Smooth muscle cell (in vitro differentiated cells): ENCODE data around the gene UNC45B. TPM values are rescaled to one million over a fixed set of nuclear protein-coding genes. Genes with fewer than 3 reads are reported as not detected.

Experiments used
- DNase-seq: peaks from one replicate; lab custom pipeline; 2025; ENCODE audit not compliant: unreplicated experiment; lab: John Stamatoyannopoulos, UW
- H2AFZ ChIP-seq: fragments of 200-600 bp; sonication (generic); 2 replicates; pipeline ENCODE4 v1.6.0; 2016; ENCODE audit warnings: antibody characterized with exemption, low read depth, mild to moderate bottlenecking
- H3F3A ChIP-seq: fragments of 200-600 bp; sonication (generic); 2 replicates; pipeline ENCODE4 v1.6.0; 2017; ENCODE audit warnings: antibody characterized with exemption, low read depth
- H3K27ac ChIP-seq: fragments of 200-600 bp; sonication (generic); 2 replicates; pipeline ENCODE4 v1.5.1; 2016; ENCODE audit warnings: low read depth, mild to moderate bottlenecking
- H3K27me3 ChIP-seq: fragments of 200-600 bp; sonication (generic); 2 replicates; pipeline ENCODE4 v1.6.1; 2016; ENCODE audit warnings: low read depth, mild to moderate bottlenecking
- H3K36me3 ChIP-seq: fragments of 200-600 bp; sonication (generic); 2 replicates; pipeline ENCODE4 v1.5.1; 2016; ENCODE audit warnings: low read depth
- H3K4me1 ChIP-seq: fragments of 200-600 bp; sonication (generic); 2 replicates; pipeline ENCODE4 v1.5.1; 2016; ENCODE audit warnings: low read depth
- H3K4me2 ChIP-seq: fragments of 200-600 bp; sonication (generic); 2 replicates; pipeline ENCODE4 v1.6.0; 2016; ENCODE audit warnings: mild to moderate bottlenecking
- H3K4me3 ChIP-seq: fragments of 200-600 bp; sonication (generic); 2 replicates; pipeline ENCODE4 v1.5.1; 2016; ENCODE audit warnings: mild to moderate bottlenecking
- H3K79me2 ChIP-seq: fragments of 200-600 bp; sonication (generic); 2 replicates; pipeline ENCODE4 v1.6.0; 2016; ENCODE audit warnings: low read depth, mild to moderate bottlenecking
- H3K9ac ChIP-seq: fragments of 200-600 bp; sonication (generic); 2 replicates; pipeline ENCODE4 v1.6.0; 2016; ENCODE audit warnings: low read depth
- H3K9me3 ChIP-seq: fragments of 200-600 bp; sonication (generic); replicated peaks from 2 replicates; pipeline ENCODE4 v1.5.1; 2016; ENCODE audit warnings: low read depth
- H4K20me1 ChIP-seq: fragments of 200-600 bp; sonication (generic); 2 replicates; pipeline ENCODE4 v1.6.0; 2016; ENCODE audit warnings: low read depth
- WGBS: methylation state at CpG from one replicate; pipeline ENCODE4 v1.1.7; 2016; ENCODE audit warnings: low lambda C conversion rate; 5-methylcytosine and 5-hydroxymethylcytosine counted together
- polyA plus RNA-seq: library from polyadenylated mRNA; unstranded; fragments of >200 nt; fragmentation: Nextera tagmentation; extraction: Ambion mirVana; gene quantifications from 2 replicates; pipeline ENCODE4 v1.2.1, GENCODE V29; 2016
- total RNA-seq: library from RNA; depleted of rRNA; stranded (reverse); fragments of >200 nt; gene quantifications from 2 replicates; pipeline ENCODE4 v1.2.3, GENCODE V29; 2014
- TF ChIP-seq, protein P1 (sequence below): fragments of 200-600 bp; sonication (generic); IDR thresholded peaks from 2 replicates; pipeline ENCODE4 v1.5.1; 2017; ENCODE audit warnings: borderline replicate concordance, mild to moderate bottlenecking, antibody characterized with exemption; ENCODE audit not compliant: insufficient read depth, poor library complexity, severe bottlenecking

The UNC45B gene
- total and polyA plus RNA-seq, 2 experiments from 2014 or later: not detected

- H3K79me2 ChIP-seq: no peaks in the 10 kb centered on the region
- H3K4me1 ChIP-seq: no peaks in the 10 kb centered on the region
- no peak overlapping the region for H3K27ac ChIP-seq
- H3K4me3 ChIP-seq: no peak overlapping the region
- no peaks in the 10 kb centered on the region for H3K9me3 ChIP-seq
- no peak overlapping the region for H3K4me2 ChIP-seq
- no peaks in the 10 kb centered on the region for H4K20me1 ChIP-seq
- DNase-seq: no peak
- no peaks in the 10 kb centered on the region for H3F3A ChIP-seq
- no peak overlapping the region for H2AFZ ChIP-seq
- H3K9ac ChIP-seq: no peak overlapping the region
- WGBS: 88% methylated on average over 13 of the region's 13 CpGs
- TF ChIP-seq, protein P1, sequence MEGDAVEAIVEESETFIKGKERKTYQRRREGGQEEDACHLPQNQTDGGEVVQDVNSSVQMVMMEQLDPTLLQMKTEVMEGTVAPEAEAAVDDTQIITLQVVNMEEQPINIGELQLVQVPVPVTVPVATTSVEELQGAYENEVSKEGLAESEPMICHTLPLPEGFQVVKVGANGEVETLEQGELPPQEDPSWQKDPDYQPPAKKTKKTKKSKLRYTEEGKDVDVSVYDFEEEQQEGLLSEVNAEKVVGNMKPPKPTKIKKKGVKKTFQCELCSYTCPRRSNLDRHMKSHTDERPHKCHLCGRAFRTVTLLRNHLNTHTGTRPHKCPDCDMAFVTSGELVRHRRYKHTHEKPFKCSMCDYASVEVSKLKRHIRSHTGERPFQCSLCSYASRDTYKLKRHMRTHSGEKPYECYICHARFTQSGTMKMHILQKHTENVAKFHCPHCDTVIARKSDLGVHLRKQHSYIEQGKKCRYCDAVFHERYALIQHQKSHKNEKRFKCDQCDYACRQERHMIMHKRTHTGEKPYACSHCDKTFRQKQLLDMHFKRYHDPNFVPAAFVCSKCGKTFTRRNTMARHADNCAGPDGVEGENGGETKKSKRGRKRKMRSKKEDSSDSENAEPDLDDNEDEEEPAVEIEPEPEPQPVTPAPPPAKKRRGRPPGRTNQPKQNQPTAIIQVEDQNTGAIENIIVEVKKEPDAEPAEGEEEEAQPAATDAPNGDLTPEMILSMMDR: no peak
- no peaks in the 10 kb centered on the region for H3K36me3 ChIP-seq
- no peaks in the 10 kb centered on the region for H3K27me3 ChIP-seq
These were observed 5.0 kb downstream of the UNC45B start for GRCh38 chr17:35152421-35153140.

DNA sequence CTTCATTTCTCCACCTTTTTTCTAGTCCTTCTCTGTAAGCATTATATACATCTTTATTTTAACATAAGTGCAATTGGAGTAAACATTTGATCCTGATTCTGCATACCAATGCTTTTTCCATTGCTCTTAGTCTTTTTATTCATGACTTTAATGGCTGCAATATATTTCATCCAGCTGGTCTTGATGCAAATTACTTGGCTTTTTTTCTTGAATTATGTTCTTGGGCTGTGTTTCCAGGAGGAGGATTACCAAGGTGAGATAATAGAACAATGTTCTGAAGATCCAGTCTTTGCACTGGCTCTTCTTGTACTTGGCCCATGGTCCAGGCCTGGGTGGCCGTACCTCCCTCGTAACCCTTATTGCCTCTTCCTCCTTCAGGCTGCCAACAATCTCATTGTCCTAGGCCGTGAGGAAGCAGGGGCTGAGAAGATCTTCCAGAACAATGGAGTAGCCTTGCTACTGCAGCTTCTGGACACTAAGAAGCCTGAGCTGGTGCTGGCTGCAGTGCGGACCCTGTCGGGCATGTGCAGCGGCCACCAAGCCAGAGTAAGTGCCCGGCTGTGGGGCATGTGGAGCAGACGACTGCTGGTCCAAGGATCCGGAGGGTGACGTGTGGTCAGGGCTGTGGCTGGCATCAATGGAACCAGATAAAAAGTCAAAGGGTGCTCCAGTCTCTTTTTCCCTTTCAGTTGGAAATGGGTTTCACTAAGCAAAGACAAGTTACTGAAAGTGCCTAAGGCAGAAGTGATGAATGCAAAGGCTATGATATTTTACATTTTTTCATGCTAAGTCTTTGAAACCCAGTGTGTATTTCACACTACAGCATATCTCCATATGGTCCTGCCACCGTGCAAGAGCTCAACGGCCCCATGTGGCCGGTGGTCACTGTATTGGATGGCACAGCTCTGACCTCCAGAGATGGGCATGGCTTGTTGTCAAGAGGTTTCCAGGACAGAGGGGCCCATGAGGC is 6.9 kb downstream of the UNC45B start:
- Histone ChIP-seq H3K9ac (no peak overlapping the region), H3F3A (no peaks in the 10 kb centered on the region), H3K4me2 (no peak overlapping the region), H3K79me2 (no peaks in the 10 kb centered on the region), H3K9me3 (no peaks in the 10 kb centered on the region), H3K4me3 (no peak overlapping the region), H3K36me3 (no peaks in the 10 kb centered on the region), H3K27ac (no peak overlapping the region), H3K4me1 (no peaks in the 10 kb centered on the region), H2AFZ (no peak overlapping the region), H3K27me3 (peaks cover 4% of the 10 kb centered on the region), H4K20me1 (no peaks in the 10 kb centered on the region)
- TF ChIP-seq, protein P1: no peak
- no peak for DNase-seq
- WGBS: 90% methylated on average over 13 of the region's 13 CpGs

DNA sequence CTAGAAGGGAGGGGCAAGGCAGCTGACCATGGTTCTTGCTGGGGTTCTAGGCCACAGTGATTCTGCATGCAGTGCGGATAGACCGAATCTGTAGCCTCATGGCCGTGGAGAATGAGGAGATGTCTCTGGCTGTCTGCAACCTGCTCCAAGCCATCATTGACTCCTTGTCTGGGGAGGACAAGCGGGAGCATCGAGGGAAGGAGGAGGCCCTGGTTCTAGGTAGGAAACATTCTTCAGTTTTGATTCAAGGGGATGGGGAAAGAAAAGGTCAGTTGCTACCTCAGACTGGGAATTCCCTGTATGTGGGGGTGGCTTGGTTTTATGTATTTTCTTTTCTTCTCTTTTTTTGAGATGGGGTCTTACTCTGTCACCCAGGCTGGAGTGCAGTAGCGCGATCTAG is 7.6 kb downstream of the UNC45B start:
- Histone ChIP-seq H3K4me2 (no peak overlapping the region), H2AFZ (no peak overlapping the region), H4K20me1 (no peaks in the 10 kb centered on the region), H3K4me3 (no peak overlapping the region), H3K9ac (no peak overlapping the region), H3F3A (no peaks in the 10 kb centered on the region), H3K36me3 (no peaks in the 10 kb centered on the region), H3K27ac (no peak overlapping the region), H3K27me3 (peaks cover 4% of the 10 kb centered on the region), H3K9me3 (no peaks in the 10 kb centered on the region), H3K4me1 (no peaks in the 10 kb centered on the region), H3K79me2 (no peaks in the 10 kb centered on the region)
- WGBS: 95% methylated on average over 7 of the region's 7 CpGs
- TF ChIP-seq, protein P1: no peak
- no peak for DNase-seq
